Psoas muscle (tissue), 8 donors: ENCODE measurements around the gene CDKN1A. TPM values are rescaled to one million over a fixed set of nuclear protein-coding genes. Genes with fewer than 3 reads are reported as not detected.
"Not testable (repeated sequence)": the region's sequence is repeated elsewhere in the genome, so short reads cannot be mapped to it uniquely, and the experiment has no call there.

ENCODE experiments used
- ATAC-seq, 4 donors: fragments of 200-7000 bp; cut with Tn5 transposase; one replicate each; pipeline ENCODE4 v1.9.1; 2020; ENCODE audit warnings: moderate library complexity in 3 of 4, mild to moderate bottlenecking in 2 of 4
- DNase-seq, 2 donors: peaks; one replicate each; pipeline ENCODE4 v3.0.0-alpha.2; 2020
- H3K27ac ChIP-seq: fragments of 200-600 bp; one replicate; pipeline ENCODE4 v1.8.0; 2022
- H3K27me3 ChIP-seq, 3 donors: fragments of 200-600 bp in 1 of 3; one replicate each; pipeline versions ENCODE4 v1.6.1 to v1.8.0; 2013 to 2022; ENCODE audit warnings: low read length in 2 of 3, mild to moderate bottlenecking in 2 of 3, moderate library complexity in 1 of 3; ENCODE audit not compliant: insufficient read depth in 3 of 3
- H3K36me3 ChIP-seq, 2 donors: fragments of 200-600 bp in 1 of 2; one replicate each; pipeline versions ENCODE4 v1.6.1 to v1.8.0; 2013 to 2022; ENCODE audit warnings: low read depth in 1 of 2, mild to moderate bottlenecking in 1 of 2, moderate library complexity in 1 of 2; ENCODE audit not compliant: insufficient read depth in 1 of 2
- H3K4me1 ChIP-seq: fragments of 200-600 bp; one replicate; pipeline ENCODE4 v1.8.0; 2022
- H3K4me3 ChIP-seq: fragments of 200-600 bp; one replicate; pipeline ENCODE4 v1.8.0; 2022; ENCODE audit warnings: mild to moderate bottlenecking
- H3K9me3 ChIP-seq: fragments of 200-600 bp; one replicate; pipeline ENCODE4 v1.8.0; 2022
- WGBS, 3 donors: extraction: QIAGEN DNeasy Blood & Tissue Kit; methylation state at CpG; one replicate each; pipeline versions ENCODE4 v1.1.6 to v1.1.7; 2013; 5-methylcytosine and 5-hydroxymethylcytosine counted together
- intact Hi-C, 2 donors: fragments of 100-400 bp; cut with DNase I; formaldehyde crosslinking; loops; one replicate each; pipeline versions ENCODE4 v1.11.0 to v1.14.2; 2022
- polyA plus RNA-seq, 3 donors: library from polyadenylated mRNA; stranded (reverse); fragments of 200-250 nt; gene quantifications; one replicate each; pipeline ENCODE4 v1.2.3, GENCODE V29; 2013
- total RNA-seq, 4 donors: library from RNA; stranded (reverse); fragmentation: NEBNext Ultra II Directional in 2 of 4; extraction: Animal tissue kit (Norgen Biotek cat#: 25700) in 2 of 4; gene quantifications; one replicate each; pipeline versions ENCODE4 v1.2.1 to v1.2.4, GENCODE V29; 2021 to 2023
- TF ChIP-seq, protein P1 (sequence below): fragments of 200-600 bp; IDR thresholded peaks from one replicate; pipeline ENCODE4 v1.8.0; 2022; ENCODE audit warnings: antibody characterized with exemption
- donor health status: healthy with polysubstance abuse.
- donor health status: DM: no; HTN: no; CAD: no; lungs with moderate emphysema.
- donor health status: Bipolar disorder and iron deficiency.
- donor health status: healthy.
- donor health status: DM: yes; HTN: yes; CAD: no.
- donor health status: DM: no; HTN: no; CAD: no.
- donor health status: DM: no; HTN: no; CAD: no.
- donor health status: DM: yes; HTN: yes; CAD: no.

The CDKN1A gene
- total and polyA plus RNA-seq, 7 donors: 39.2 to 666 (median 159) TPM

GRCh38 chr6:36651659-36652379 is 26.7 kb upstream of the CDKN1A start:
- 92 to 96% (median 96%) methylated on average over 11 of the region's 11 CpGs for WGBS, 3 donors
- no peak for ATAC-seq
- Histone ChIP-seq H3K4me3 (no peak overlapping the region), H3K9me3 (no peaks in the 10 kb centered on the region), H3K36me3 (no peaks in the 10 kb centered on the region), H3K27ac (no peak overlapping the region), H3K4me1 (no peaks in the 10 kb centered on the region), H3K27me3 (no peaks in the 10 kb centered on the region)
- TF ChIP-seq, protein P1, sequence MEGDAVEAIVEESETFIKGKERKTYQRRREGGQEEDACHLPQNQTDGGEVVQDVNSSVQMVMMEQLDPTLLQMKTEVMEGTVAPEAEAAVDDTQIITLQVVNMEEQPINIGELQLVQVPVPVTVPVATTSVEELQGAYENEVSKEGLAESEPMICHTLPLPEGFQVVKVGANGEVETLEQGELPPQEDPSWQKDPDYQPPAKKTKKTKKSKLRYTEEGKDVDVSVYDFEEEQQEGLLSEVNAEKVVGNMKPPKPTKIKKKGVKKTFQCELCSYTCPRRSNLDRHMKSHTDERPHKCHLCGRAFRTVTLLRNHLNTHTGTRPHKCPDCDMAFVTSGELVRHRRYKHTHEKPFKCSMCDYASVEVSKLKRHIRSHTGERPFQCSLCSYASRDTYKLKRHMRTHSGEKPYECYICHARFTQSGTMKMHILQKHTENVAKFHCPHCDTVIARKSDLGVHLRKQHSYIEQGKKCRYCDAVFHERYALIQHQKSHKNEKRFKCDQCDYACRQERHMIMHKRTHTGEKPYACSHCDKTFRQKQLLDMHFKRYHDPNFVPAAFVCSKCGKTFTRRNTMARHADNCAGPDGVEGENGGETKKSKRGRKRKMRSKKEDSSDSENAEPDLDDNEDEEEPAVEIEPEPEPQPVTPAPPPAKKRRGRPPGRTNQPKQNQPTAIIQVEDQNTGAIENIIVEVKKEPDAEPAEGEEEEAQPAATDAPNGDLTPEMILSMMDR: no peak
- intact Hi-C loops: no loop called here
- DNase-seq: no peak

DNA sequence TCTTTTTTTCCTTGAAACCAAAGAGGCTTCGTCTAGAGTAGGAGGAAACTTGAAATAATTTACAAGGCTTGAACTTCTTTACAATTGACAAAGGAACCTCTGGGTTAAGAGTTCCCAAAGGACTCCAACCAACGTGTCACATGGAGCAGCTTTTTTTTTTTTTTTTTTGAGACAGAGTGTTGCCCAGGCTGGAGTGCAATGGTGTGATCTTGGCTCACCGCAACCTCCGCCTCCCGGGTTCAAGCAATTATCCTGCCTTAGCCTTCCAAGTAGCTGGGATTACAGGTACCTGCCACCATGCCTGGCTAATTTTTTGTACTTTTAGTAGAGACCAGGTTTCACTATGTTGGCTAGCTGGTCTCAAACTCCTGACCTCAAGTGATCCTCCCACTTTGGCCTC is 24.0 kb upstream of the CDKN1A start:
- H3K9me3 ChIP-seq, intact Hi-C loops, H3K27ac ChIP-seq, H3K4me3 ChIP-seq, DNase-seq, H3K36me3 ChIP-seq, H3K27me3 ChIP-seq, ATAC-seq, H3K4me1 ChIP-seq: not testable (repeated sequence)
- 78 to 86% (median 81%) methylated on average over 5 of the region's 5 CpGs for WGBS, 3 donors

DNA sequence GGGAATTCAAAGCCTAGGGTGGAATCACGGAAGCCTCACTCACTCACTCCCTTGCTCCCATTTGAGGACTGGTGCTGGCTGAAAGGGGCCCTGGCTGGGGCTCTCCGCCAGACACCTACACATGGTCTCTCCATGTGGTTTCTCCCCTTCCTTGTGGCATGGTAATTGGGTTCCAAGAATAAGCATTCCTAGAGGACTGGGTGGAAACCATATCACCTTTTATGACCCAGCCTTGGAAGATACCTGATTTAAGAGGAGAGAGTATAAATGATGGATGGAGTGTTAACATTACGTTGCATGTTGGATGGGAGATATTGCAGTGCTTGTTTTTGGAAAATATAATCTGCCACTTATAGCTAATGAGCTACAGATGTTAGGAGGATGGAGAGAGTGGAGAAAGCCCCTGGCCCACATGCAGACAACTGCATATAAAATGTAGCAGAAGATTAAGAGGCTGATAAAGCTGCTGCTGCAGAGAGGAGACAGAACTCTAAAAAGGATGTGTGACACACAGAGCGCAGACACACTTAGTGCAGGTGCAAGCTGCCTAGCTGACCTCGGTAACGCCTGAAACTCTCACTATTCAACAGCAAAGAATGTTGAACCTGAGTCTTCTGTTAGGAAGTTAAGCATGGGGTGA is 23.3 kb upstream of the CDKN1A start:
- Histone ChIP-seq H3K27me3 (no peaks in the 10 kb centered on the region), H3K9me3 (no peaks in the 10 kb centered on the region), H3K4me1 (no peaks in the 10 kb centered on the region), H3K4me3 (no peak overlapping the region), H3K36me3 (no peaks in the 10 kb centered on the region), H3K27ac (no peak overlapping the region)
- intact Hi-C loops: no loop called here
- 72 to 81% (median 74%) methylated on average over 6 of the region's 6 CpGs for WGBS, 3 donors
- DNase-seq (no peak), ATAC-seq (no peak)
- TF ChIP-seq, protein P1: no peak

- 63 to 82% (median 68%) methylated on average over 5 of the region's 5 CpGs for WGBS, 3 donors
These were observed 22.1 kb upstream of the CDKN1A start for GRCh38 chr6:36656441-36656840.

DNA sequence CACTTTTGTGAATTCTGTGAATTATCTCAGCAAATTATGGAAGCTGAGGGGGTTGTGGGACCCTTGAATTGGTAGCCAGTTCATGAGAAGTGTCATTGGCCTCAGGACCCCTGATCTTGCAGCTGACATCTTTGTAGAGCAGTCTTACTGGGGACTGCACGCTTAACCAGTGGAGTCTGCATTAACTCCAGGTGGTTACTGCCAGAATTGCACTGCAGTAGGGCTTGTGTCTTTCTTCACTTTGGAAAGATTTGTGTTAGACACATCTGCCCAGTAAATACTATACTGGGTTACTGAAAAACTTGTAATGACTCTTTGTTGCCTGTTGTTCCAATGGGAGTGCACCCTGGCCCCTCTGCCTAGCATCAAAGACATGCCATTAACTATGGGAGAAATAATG is 21.2 kb upstream of the CDKN1A start:
- peaks cover 10% of the 10 kb centered on the region for H3K4me1 ChIP-seq
- peaks cover 0 to 10% (median 0%) of the 10 kb centered on the region in 3 donors for H3K27me3 ChIP-seq
- ATAC-seq (no peak), DNase-seq (no peak)
- no peak overlapping the region for H3K27ac ChIP-seq
- 83 to 98% (median 94%) methylated on average over 1 of the region's 1 CpG for WGBS, 3 donors
- TF ChIP-seq, protein P1: no peak
- H3K36me3 ChIP-seq: no peaks in the 10 kb centered on the region
- intact Hi-C loops: no loop called here
- no peaks in the 10 kb centered on the region for H3K9me3 ChIP-seq
- no peak overlapping the region for H3K4me3 ChIP-seq

More at GRCh38 chr6:36656441-36656840, 22.1 kb upstream of the CDKN1A start:
- ATAC-seq (no peak), DNase-seq (no peak)
- no peak overlapping the region for H3K4me3 ChIP-seq
- H3K9me3 ChIP-seq: no peaks in the 10 kb centered on the region
- H3K27ac ChIP-seq: no peak overlapping the region
- peaks cover 10% of the 10 kb centered on the region for H3K4me1 ChIP-seq
- intact Hi-C loops: no loop called here
- no peaks in the 10 kb centered on the region for H3K36me3 ChIP-seq
- TF ChIP-seq, protein P1: no peak
- H3K27me3 ChIP-seq: peaks cover 0 to 9% (median 0%) of the 10 kb centered on the region in 3 donors
